GM12878 (cell line): ENCODE measurements around the gene UBE2L6. TPM values are rescaled to one million over a fixed set of nuclear protein-coding genes. Genes with fewer than 3 reads are reported as not detected.

Source experiments
- ATAC-seq: fragments of 200-7000 bp; cut with Tn5 transposase; 3 replicates; pipeline ENCODE4 v1.9.1; 2020; ENCODE audit warnings: mild to moderate bottlenecking, moderate library complexity
- BruUV-seq: library from RNA; stranded (reverse); fragments of 400-500 nt; replicated peaks from 2 replicates; lab custom pipeline; 2021; lab: Mats Ljungman, UMichigan
- CTCF ChIA-PET: fragments of 300-600 bp; sonication (Branson Sonifier 250); formaldehyde crosslinking; extraction: SDS; loops from one replicate; lab custom pipeline; 2021; ENCODE audit warnings: inconsistent platforms; lab: Yijun Ruan, JAX
- POLR2A ChIA-PET: fragments of 350-600 bp; formaldehyde crosslinking; extraction: SDS; loops from one replicate; lab custom pipeline; 2021; ENCODE audit warnings: inconsistent platforms; lab: Charles Lee
- RAD21 ChIA-PET: fragments of 300-600 bp; sonication (Branson Sonifier 250); formaldehyde crosslinking; loops from one replicate; lab custom pipeline; 2023; ENCODE audit warnings: antibody characterized with exemption; ENCODE audit not compliant: unreplicated experiment; lab: Charles Lee
- SMC1A ChIA-PET: fragments of 300-600 bp; sonication (Branson Sonifier 250); formaldehyde crosslinking; loops from one replicate; lab custom pipeline; 2023; ENCODE audit not compliant: unreplicated experiment, uncharacterized antibody; lab: Charles Lee
- DNase-seq: peaks from one replicate; pipeline ENCODE4 v3.0.0-alpha.2; 2011; ENCODE audit warnings: low read depth, low spot score
- FAIRE-seq: peaks from 3 replicates; lab custom pipeline; 2011; peaks lifted over from hg19 to GRCh38; lab: Jason Lieb, UNC
- H2AFZ ChIP-seq: 2 replicates; pipeline ENCODE4 v1.6.0; 2011; ENCODE audit warnings: low read depth, low read length, control low read depth; ENCODE audit not compliant: control insufficient read depth
- H3K27ac ChIP-seq: 2 replicates; pipeline ENCODE4 v1.5.1; 2011; ENCODE audit warnings: control low read depth; ENCODE audit not compliant: control insufficient read depth, insufficient read depth
- H3K27me3 ChIP-seq, 2 experiments: replicated peaks in 1 of 2; 2 replicates each; pipeline versions ENCODE4 v1.6.0 to v1.6.1; 2011; ENCODE audit warnings: low read length in 1 of 2; ENCODE audit not compliant: control insufficient read depth in 2 of 2, insufficient read depth in 2 of 2
- H3K36me3 ChIP-seq, 2 experiments: 2 replicates each; pipeline ENCODE4 v1.5.1; 2011; ENCODE audit warnings: low read length in 1 of 2; ENCODE audit not compliant: control insufficient read depth in 2 of 2, insufficient read depth in 2 of 2
- H3K4me1 ChIP-seq: 2 replicates; pipeline ENCODE4 v1.6.1; 2011; ENCODE audit warnings: mild to moderate bottlenecking, low read length, moderate library complexity, mixed read lengths; ENCODE audit not compliant: control insufficient read depth, insufficient read depth
- H3K4me2 ChIP-seq: 2 replicates; pipeline ENCODE4 v1.6.0; 2011; ENCODE audit warnings: control low read depth; ENCODE audit not compliant: control insufficient read depth, insufficient read depth
- H3K4me3 ChIP-seq: fragments of 200-600 bp; sonication (generic); 2 replicates; pipeline ENCODE4 v1.5.1; 2016
- H3K79me2 ChIP-seq: 2 replicates; pipeline ENCODE4 v1.6.0; 2011; ENCODE audit warnings: low read length; ENCODE audit not compliant: control insufficient read depth, insufficient read depth
- H3K9ac ChIP-seq: 2 replicates; pipeline ENCODE4 v1.8.0; 2011; ENCODE audit warnings: low read length, control low read depth, mixed read lengths; ENCODE audit not compliant: control insufficient read depth, insufficient read depth
- H3K9me3 ChIP-seq: replicated peaks from 3 replicates; pipeline ENCODE4 v1.5.1; 2011; ENCODE audit warnings: mild to moderate bottlenecking, low read length; ENCODE audit not compliant: control insufficient read depth, insufficient read depth
- H4K20me1 ChIP-seq: 2 replicates; pipeline ENCODE4 v1.6.0; 2011; ENCODE audit not compliant: control insufficient read depth, insufficient read depth
- BHLHE40 ChIP-seq, 2 experiments: fragments of 450-650 bp in 1 of 2; IDR thresholded peaks; 2 replicates each; pipeline ENCODE4 v1.6.1; 2011 to 2017; ENCODE audit warnings: low read depth in 2 of 2, borderline replicate concordance in 1 of 2, improper control_type of control experiment in 1 of 2, low read length in 1 of 2, mild to moderate bottlenecking in 1 of 2
- BMI1 ChIP-seq: fragments of 450-650 bp; IDR thresholded peaks from 2 replicates; pipeline ENCODE4 v1.6.1; 2016; ENCODE audit warnings: mild to moderate bottlenecking, moderate library complexity, borderline replicate concordance
- CBX5 ChIP-seq: sonication (generic); IDR thresholded peaks from 2 replicates; pipeline ENCODE4 v1.6.1; 2016; ENCODE audit warnings: low read depth, moderate library complexity, mild to moderate bottlenecking, inconsistent platforms
- EP300 ChIP-seq, 2 experiments: fragments of 150-350 bp in 1 of 2; IDR thresholded peaks; 2 replicates each; pipeline ENCODE4 v1.6.1; 2011 to 2012; ENCODE audit warnings: low read depth in 2 of 2, low read length in 2 of 2, borderline replicate concordance in 1 of 2, improper control_type of control experiment in 1 of 2, inconsistent platforms in 1 of 2; ENCODE audit not compliant: control insufficient read depth in 1 of 2
- EZH2 ChIP-seq: IDR thresholded peaks from 2 replicates; pipeline ENCODE4 v1.6.1; 2012; ENCODE audit warnings: low read depth, mild to moderate bottlenecking, control low read depth, inconsistent platforms, low read length, borderline replicate concordance; ENCODE audit not compliant: control insufficient read depth
- JUNB ChIP-seq: IDR thresholded peaks from 2 replicates; pipeline ENCODE4 v1.6.1; 2016; ENCODE audit warnings: antibody characterized with exemption, mild to moderate bottlenecking
- KDM1A ChIP-seq: fragments of 200-600 bp; sonication (generic); IDR thresholded peaks from 2 replicates; pipeline ENCODE4 v1.6.1; 2016; ENCODE audit warnings: borderline replicate concordance
- LARP7 ChIP-seq: fragments of 450-650 bp; IDR thresholded peaks from 2 replicates; pipeline ENCODE4 v1.6.1; 2017; ENCODE audit warnings: mild to moderate bottlenecking
- MEF2B ChIP-seq: fragments of 450-650 bp; IDR thresholded peaks from 2 replicates; pipeline ENCODE4 v1.6.1; 2018; ENCODE audit warnings: mild to moderate bottlenecking, moderate library complexity; ENCODE audit not compliant: partially characterized antibody, poor library complexity, severe bottlenecking
- MTA2 ChIP-seq: fragments of 450-650 bp; IDR thresholded peaks from 2 replicates; pipeline ENCODE4 v1.6.1; 2016; ENCODE audit warnings: low read depth, mild to moderate bottlenecking, moderate library complexity
- MXI1 ChIP-seq: fragments of 150-350 bp; IDR thresholded peaks from 2 replicates; pipeline ENCODE4 v1.6.1; 2011; ENCODE audit warnings: low read depth, mild to moderate bottlenecking, inconsistent platforms, low read length, improper control_type of control experiment
- MYC ChIP-seq: IDR thresholded peaks from 2 replicates; pipeline ENCODE4 v1.6.1; 2011; ENCODE audit warnings: mild to moderate bottlenecking, low read length, moderate library complexity, inconsistent platforms; ENCODE audit not compliant: insufficient read depth, insufficient replicate concordance, insufficient read length, severe bottlenecking
- RUNX3 ChIP-seq: IDR thresholded peaks from 2 replicates; pipeline ENCODE4 v1.6.1; 2012; ENCODE audit warnings: low read length, inconsistent platforms
- SIX5 ChIP-seq: IDR thresholded peaks from 2 replicates; pipeline ENCODE4 v1.6.1; 2011; ENCODE audit warnings: mild to moderate bottlenecking, low read depth, low read length, moderate library complexity; ENCODE audit not compliant: severe bottlenecking
- SPI1 ChIP-seq: IDR thresholded peaks from 2 replicates; pipeline ENCODE4 v1.6.1; 2011; ENCODE audit warnings: low read depth, mild to moderate bottlenecking, low read length, moderate library complexity, borderline replicate concordance; ENCODE audit not compliant: insufficient read depth
- STAT3 ChIP-seq: IDR thresholded peaks from 2 replicates; pipeline ENCODE4 v1.6.1; 2011; ENCODE audit warnings: low read depth, low read length, improper control_type of control experiment
- TBL1XR1 ChIP-seq: IDR thresholded peaks from 2 replicates; pipeline ENCODE4 v1.6.1; 2012; ENCODE audit warnings: low read depth, low read length, improper control_type of control experiment
- ZNF274 ChIP-seq: IDR thresholded peaks from one replicate; pipeline ENCODE4 v1.8.0; 2011; ENCODE audit not compliant: insufficient read length, insufficient read depth
- WGBS: methylation state at CpG from one replicate; pipeline ENCODE4 v1.1.6; 2016; ENCODE audit warnings: low lambda C conversion rate; ENCODE audit not compliant: insufficient replicate concordance, insufficient coverage; ENCODE audit errors: missing lambda C conversion rate; 5-methylcytosine and 5-hydroxymethylcytosine counted together
- in situ Hi-C: fragments of 300-500 bp; cut with MboI; formaldehyde crosslinking; loops from 9 replicates; pipeline ENCODE4 v1.14.3; 2018; ENCODE audit warnings: mixed read lengths
- intact Hi-C: fragments of 100-400 bp; cut with micrococcal nuclease; formaldehyde crosslinking; loops from one replicate; pipeline ENCODE4 v1.14.2; 2022; ENCODE audit not compliant: unreplicated experiment
- polyA plus RNA-seq, 11 experiments: library from polyadenylated mRNA; depleted of rRNA in 4 of 11; unstranded in 6 of 11; stranded (reverse) in 5 of 11; fragments of >200 nt; fragmentation: Nextera tagmentation in 4 of 11; fragmentation: Illumina TruSeq in 1 of 11; extraction: Ambion mirVana in 4 of 11; extraction: Trizol in 1 of 11; gene quantifications; 1 replicate in 1 of 11; 2 replicates in 10 of 11; pipeline versions ENCODE4 v1.2.1 to v1.2.3, GENCODE V29; 2011 to 2016; ENCODE audit warnings: inconsistent platforms in 2 of 11, missing spikeins in 2 of 11, low read depth in 1 of 11
- total RNA-seq, 4 experiments: library from RNA; depleted of rRNA in 3 of 4; stranded (reverse); fragments of >200 nt in 3 of 4; fragmentation: Illumina TruSeq in 1 of 4; extraction: Trizol in 1 of 4; gene quantifications; 2 replicates each; pipeline versions ENCODE4 v1.2.1 to v1.2.3, GENCODE V29; 2013 to 2021
- TF ChIP-seq, protein P1 (sequence below): fragments of 450-650 bp; IDR thresholded peaks from 2 replicates; pipeline ENCODE4 v1.6.1; 2017; ENCODE audit warnings: borderline replicate concordance

Gene UBE2L6
- total and polyA plus RNA-seq, 10 of the 15 experiments (the other 5 are each of a cell fraction or from before 2014, with no cell fraction given), result 114 to 295 (median 173) TPM

DNA sequence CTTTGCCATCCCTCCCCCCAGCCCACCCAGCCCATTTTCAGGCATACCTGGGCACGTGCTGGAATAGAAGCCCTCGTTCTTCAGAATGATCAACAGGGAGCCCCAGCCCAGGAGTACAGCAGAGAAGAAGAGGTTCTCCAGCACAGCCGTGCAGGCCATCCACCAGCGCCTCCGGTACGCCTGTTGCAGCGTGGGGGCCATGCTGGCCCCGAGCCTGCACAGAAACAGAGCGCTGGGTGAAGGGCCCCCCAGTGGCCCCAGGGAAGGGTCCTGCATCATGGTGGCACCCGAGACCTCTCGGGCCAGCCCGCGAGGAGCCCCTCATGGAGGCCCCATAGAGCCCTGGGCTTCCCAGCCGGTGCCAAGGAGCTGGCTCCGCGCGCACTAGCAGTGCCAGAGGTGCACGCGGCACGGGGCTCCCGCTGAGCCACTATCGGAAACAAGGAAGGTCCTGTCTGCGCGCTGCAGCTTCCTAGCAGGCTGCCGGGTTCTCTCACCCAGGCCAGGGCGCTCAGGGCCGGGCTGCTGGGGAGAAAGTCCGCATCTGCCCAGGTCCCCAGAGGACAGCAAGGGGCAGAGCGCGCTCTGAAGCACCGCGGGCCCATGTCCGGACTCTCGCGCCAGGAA lies 53.4 kb downstream of the UBE2L6 start (continued):
- TF ChIP-seq BHLHE40 (IDR thresholded peaks at IDR 0.05; ENCODE audit: borderline replicate concordance in 1 of 2, low read depth in 2 of 2, low read length in 1 of 2), result peak in 1 of 2 experiments; percentile 36; a peak in 1 of 4 replicates

DNA sequence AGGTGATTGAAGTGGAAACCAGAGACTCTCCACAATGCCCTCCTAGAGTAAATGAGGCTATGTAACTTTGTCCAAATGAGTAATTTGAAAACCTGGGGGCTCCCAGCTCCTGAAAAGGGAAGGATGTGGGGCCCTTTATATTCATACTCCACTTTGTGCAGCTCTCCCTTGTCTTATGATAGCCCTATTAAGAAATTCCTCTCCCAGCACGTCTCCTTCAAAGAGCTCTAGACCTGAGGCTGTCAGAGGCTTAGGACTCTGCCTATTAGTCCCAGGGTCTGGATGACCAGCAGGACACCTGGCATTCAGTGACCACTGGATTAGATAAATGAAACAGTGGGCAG lies 54.0 kb downstream of the UBE2L6 start:
- no peak for DNase-seq
- Histone ChIP-seq H3K79me2 (peaks cover 11% of the 10 kb centered on the region), H3K4me1 (no peaks in the 10 kb centered on the region), H3K27ac (no peak overlapping the region), H3K36me3 (no peaks in the 10 kb centered on the region), H3K4me3 (peak overlapping the region; percentile 90; the same call in 1 of the 2 replicates), H3K4me2 (peak overlapping the region; percentile 78), H3K9me3 (no peaks in the 10 kb centered on the region), H2AFZ (no peak overlapping the region), H3K27me3 (no peaks in the 10 kb centered on the region), H3K9ac (peak overlapping the region; percentile 2; the same call in 1 of the 2 replicates), H4K20me1 (no peaks in the 10 kb centered on the region)
- POLR2A ChIA-PET, result interaction anchor here (0.6 to 0.9 kb wide), 3 partner anchors 47 to 247 kb away, joined by 3 to 5 read pairs (median 3); no protein-coding TSS in a partner anchor
- RAD21 ChIA-PET, result interaction anchor here (0.8 to 8.2 kb wide), 4 partner anchors 13 to 168 kb away, joined by 4 to 46 read pairs (median 6); no protein-coding TSS in a partner anchor
- SMC1A ChIA-PET, result interaction anchor here (0.8 to 5.4 kb wide), 7 partner anchors 9 to 55 kb away, joined by 3 to 47 read pairs (median 4); partner anchors contain the start of gene UBE2L6
- no TSS peak for BruUV-seq
- ATAC-seq, result no peak
- intact Hi-C loops (no loop called here), in situ Hi-C loops (no loop called here)
- WGBS, result 43% methylated on average over 1 of the region's 1 CpG
- no peak for FAIRE-seq
- CTCF ChIA-PET, result interaction anchor here (0.8 to 10.6 kb wide), 8 partner anchors 13 to 287 kb away, joined by 3 to 158 read pairs (median 6); partner anchors contain the start of genes RTN4RL2 and UBE2L6
- TF ChIP-seq MXI1 (no peak), LARP7 (no peak), SIX5 (no peak), MYC (no peak), CBX5 (no peak), RUNX3 (no peak), TBL1XR1 (no peak), SPI1 (no peak), BMI1 (no peak), KDM1A (no peak), EZH2 (no peak), EP300 (IDR thresholded peaks at IDR 0.05; ENCODE audit: borderline replicate concordance in 1 of 2, control insufficient read depth in 1 of 2, low read depth in 2 of 2, low read length in 2 of 2) (no peak), STAT3 (no peak), MEF2B (no peak), JUNB (no peak), MTA2 (no peak), ZNF274 (no peak)
- TF ChIP-seq, protein P1, sequence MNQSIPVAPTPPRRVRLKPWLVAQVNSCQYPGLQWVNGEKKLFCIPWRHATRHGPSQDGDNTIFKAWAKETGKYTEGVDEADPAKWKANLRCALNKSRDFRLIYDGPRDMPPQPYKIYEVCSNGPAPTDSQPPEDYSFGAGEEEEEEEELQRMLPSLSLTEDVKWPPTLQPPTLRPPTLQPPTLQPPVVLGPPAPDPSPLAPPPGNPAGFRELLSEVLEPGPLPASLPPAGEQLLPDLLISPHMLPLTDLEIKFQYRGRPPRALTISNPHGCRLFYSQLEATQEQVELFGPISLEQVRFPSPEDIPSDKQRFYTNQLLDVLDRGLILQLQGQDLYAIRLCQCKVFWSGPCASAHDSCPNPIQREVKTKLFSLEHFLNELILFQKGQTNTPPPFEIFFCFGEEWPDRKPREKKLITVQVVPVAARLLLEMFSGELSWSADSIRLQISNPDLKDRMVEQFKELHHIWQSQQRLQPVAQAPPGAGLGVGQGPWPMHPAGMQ, result no peak
